SK-N-SH treated with all-trans-retinoic acid at 6 μM for 48 hours (cell line): ENCODE measurements around the gene EGFLAM.

ENCODE experiments used
- CSRNP3 ChIP-seq: fragments of 250-450 bp; sonication (Bioruptor Pico); IDR thresholded peaks from 2 replicates; pipeline ENCODE4 v1.5.1; 2021; ENCODE audit warnings: mild to moderate bottlenecking, moderate library complexity
- ESRRG ChIP-seq: fragments of 250-450 bp; sonication (Bioruptor Pico); IDR thresholded peaks from 2 replicates; pipeline ENCODE4 v1.6.1; 2021; ENCODE audit warnings: mild to moderate bottlenecking
- GLIS3 ChIP-seq: fragments of 250-450 bp; sonication (Bioruptor Pico); IDR thresholded peaks from 2 replicates; pipeline ENCODE4 v1.5.0; 2020; ENCODE audit warnings: mild to moderate bottlenecking, moderate library complexity
- PATZ1 ChIP-seq: fragments of 250-450 bp; sonication (Bioruptor Pico); IDR thresholded peaks from 2 replicates; pipeline ENCODE4 v1.8.0; 2020; ENCODE audit warnings: mild to moderate bottlenecking, moderate library complexity, borderline replicate concordance
- POU6F1 ChIP-seq: fragments of 250-450 bp; sonication (Bioruptor Pico); IDR thresholded peaks from 2 replicates; pipeline ENCODE4 v1.8.0; 2021; ENCODE audit warnings: low read depth, mild to moderate bottlenecking, moderate library complexity, borderline replicate concordance
- PPARA ChIP-seq: fragments of 250-450 bp; sonication (Bioruptor Pico); IDR thresholded peaks from 2 replicates; pipeline ENCODE4 v1.5.0; 2020; ENCODE audit warnings: mild to moderate bottlenecking, borderline replicate concordance
- RARB ChIP-seq: fragments of 250-450 bp; sonication (Bioruptor Pico); IDR thresholded peaks from 2 replicates; pipeline ENCODE4 v1.8.0; 2021; ENCODE audit warnings: mild to moderate bottlenecking, moderate library complexity
- TCF4 ChIP-seq: fragments of 250-450 bp; sonication (Bioruptor Pico); IDR thresholded peaks from 2 replicates; pipeline ENCODE4 v1.8.0; 2021; ENCODE audit warnings: mild to moderate bottlenecking, moderate library complexity, borderline replicate concordance
- TOX ChIP-seq: fragments of 250-450 bp; sonication (Bioruptor Pico); IDR thresholded peaks from 2 replicates; pipeline ENCODE4 v1.8.0; 2021; ENCODE audit warnings: mild to moderate bottlenecking, moderate library complexity, borderline replicate concordance
- TSHZ2 ChIP-seq: fragments of 250-450 bp; sonication (Bioruptor Pico); IDR thresholded peaks from 2 replicates; pipeline ENCODE4 v1.5.0; 2020; ENCODE audit warnings: mild to moderate bottlenecking, moderate library complexity
- ZFP3 ChIP-seq: fragments of 250-450 bp; sonication (Bioruptor Pico); IDR thresholded peaks from 2 replicates; pipeline ENCODE4 v1.5.0; 2020; ENCODE audit warnings: mild to moderate bottlenecking, moderate library complexity
- ZFP30 ChIP-seq: fragments of 450-650 bp; formaldehyde crosslinking; IDR thresholded peaks from 2 replicates; pipeline ENCODE4 v1.5.0; 2022; ENCODE audit warnings: mild to moderate bottlenecking, moderate library complexity
- TF ChIP-seq, protein P1 (sequence below): fragments of 250-450 bp; sonication (Bioruptor Pico); IDR thresholded peaks from 2 replicates; pipeline ENCODE4 v1.5.1; 2020; ENCODE audit warnings: low read depth, mild to moderate bottlenecking, moderate library complexity

- TF ChIP-seq, protein P1, sequence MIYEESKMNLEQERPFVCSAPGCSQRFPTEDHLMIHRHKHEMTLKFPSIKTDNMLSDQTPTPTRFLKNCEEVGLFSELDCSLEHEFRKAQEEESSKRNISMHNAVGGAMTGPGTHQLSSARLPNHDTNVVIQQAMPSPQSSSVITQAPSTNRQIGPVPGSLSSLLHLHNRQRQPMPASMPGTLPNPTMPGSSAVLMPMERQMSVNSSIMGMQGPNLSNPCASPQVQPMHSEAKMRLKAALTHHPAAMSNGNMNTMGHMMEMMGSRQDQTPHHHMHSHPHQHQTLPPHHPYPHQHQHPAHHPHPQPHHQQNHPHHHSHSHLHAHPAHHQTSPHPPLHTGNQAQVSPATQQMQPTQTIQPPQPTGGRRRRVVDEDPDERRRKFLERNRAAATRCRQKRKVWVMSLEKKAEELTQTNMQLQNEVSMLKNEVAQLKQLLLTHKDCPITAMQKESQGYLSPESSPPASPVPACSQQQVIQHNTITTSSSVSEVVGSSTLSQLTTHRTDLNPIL (CRISPR knock-in tag) = no peak
- no peak for TF ChIP-seq ESRRG (CRISPR knock-in tag)
- TF ChIP-seq RARB (CRISPR knock-in tag) = no peak
- TF ChIP-seq TCF4 (CRISPR knock-in tag) = no peak
- no peak for TF ChIP-seq CSRNP3
- no peak for TF ChIP-seq ZFP3
- TF ChIP-seq PPARA (CRISPR knock-in tag) = no peak
- no peak for TF ChIP-seq PATZ1 (CRISPR knock-in tag)
- TF ChIP-seq TOX = no peak
- no peak for TF ChIP-seq GLIS3
- TF ChIP-seq POU6F1 (CRISPR knock-in tag) = no peak
- no peak for TF ChIP-seq ZFP30 (CRISPR knock-in tag)
- TF ChIP-seq TSHZ2 = no peak
Observed at GRCh38 chr5:38289457-38289856, 31.1 kb downstream of the EGFLAM start.
